Nephron progenitor cell (in vitro differentiated cells): ENCODE results near the gene LRRC8C.

Experiments
- DNase-seq: peaks from one replicate; pipeline ENCODE4 v3.0.0; 2021
- H3K27ac Mint-ChIP-seq: 2 replicates; pipeline ENCODE4 v1.8.0; 2021; ENCODE audit warnings: mild to moderate bottlenecking, moderate library complexity, mixed read lengths
- H3K27me3 Mint-ChIP-seq: 2 replicates; pipeline ENCODE4 v1.8.0; 2021; ENCODE audit warnings: mild to moderate bottlenecking, low read depth, mixed read lengths; ENCODE audit not compliant: poor library complexity
- H3K36me3 Mint-ChIP-seq: 2 replicates; pipeline ENCODE4 v1.8.0; 2021; ENCODE audit warnings: low read depth, mixed read lengths
- H3K4me1 Mint-ChIP-seq: 2 replicates; pipeline ENCODE4 v1.8.0; 2021; ENCODE audit warnings: mixed read lengths
- H3K4me3 Mint-ChIP-seq: 2 replicates; pipeline ENCODE4 v1.8.0; 2021; ENCODE audit warnings: mild to moderate bottlenecking, moderate library complexity, mixed read lengths
- H3K9me3 Mint-ChIP-seq: 2 replicates; pipeline ENCODE4 v1.8.0; 2021; ENCODE audit warnings: mild to moderate bottlenecking, moderate library complexity, mixed read lengths
- CTCF ChIP-seq: fragments of 200-600 bp; sonication (generic); IDR thresholded peaks from 2 replicates; pipeline ENCODE4 v1.5.0; 2021; ENCODE audit warnings: antibody characterized with exemption

LRRC8C gene

DNA sequence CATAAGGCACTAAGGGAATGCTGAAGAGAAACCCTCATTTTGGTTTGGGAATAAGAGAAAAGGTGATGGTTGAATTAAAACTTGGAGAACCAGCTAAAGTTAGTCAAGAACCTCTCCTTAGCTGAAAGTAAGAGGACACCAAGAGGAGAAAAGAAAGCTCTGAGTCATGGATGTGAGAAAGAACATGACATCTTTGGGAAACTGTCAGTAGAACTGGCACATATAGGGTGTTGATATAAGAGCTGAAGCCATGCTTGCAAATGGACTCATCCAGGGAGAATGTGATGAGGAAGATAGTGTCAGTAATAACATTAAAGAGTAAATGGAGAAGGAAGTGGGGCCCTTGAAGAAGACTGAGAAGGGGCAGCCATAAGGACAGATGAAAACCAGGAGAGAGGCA lies 54.3 kb downstream of the LRRC8C start:
- no peak overlapping the region for H3K4me3 Mint-ChIP-seq
- TF ChIP-seq CTCF, result no peak
- H3K36me3 Mint-ChIP-seq, result peaks cover 11% of the 10 kb centered on the region
- peaks cover 4% of the 10 kb centered on the region for H3K27me3 Mint-ChIP-seq
- peaks cover 28% of the 10 kb centered on the region for H3K4me1 Mint-ChIP-seq
- H3K9me3 Mint-ChIP-seq, result peaks cover 4% of the 10 kb centered on the region
- no peak for DNase-seq
- H3K27ac Mint-ChIP-seq, result no peak overlapping the region

DNA sequence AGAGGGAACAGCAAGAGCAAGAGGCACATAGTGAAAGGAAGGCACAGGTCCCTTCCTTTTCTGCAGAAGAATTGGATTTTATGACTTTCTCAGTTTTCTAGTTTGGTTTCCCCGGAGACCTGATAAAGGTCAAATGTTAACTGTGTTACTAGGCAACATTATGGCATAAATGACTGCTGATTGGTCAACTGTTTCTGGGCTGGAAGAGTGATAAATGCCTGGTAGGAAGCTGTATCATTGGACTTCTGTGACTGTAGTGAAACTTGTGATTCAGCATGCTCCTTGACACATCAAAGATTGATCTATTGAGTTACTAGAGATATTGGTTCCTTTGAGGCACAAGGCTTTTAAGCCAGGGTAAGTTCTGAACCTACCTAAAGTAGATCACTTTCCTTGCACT lies 55.7 kb downstream of the LRRC8C start:
- peaks cover 11% of the 10 kb centered on the region for H3K36me3 Mint-ChIP-seq
- no peak for DNase-seq
- H3K9me3 Mint-ChIP-seq, result peaks cover 4% of the 10 kb centered on the region
- TF ChIP-seq CTCF, result no peak
- H3K27ac Mint-ChIP-seq, result peak overlapping the region; percentile 5
- no peak overlapping the region for H3K4me3 Mint-ChIP-seq
- H3K27me3 Mint-ChIP-seq, result peaks cover 4% of the 10 kb centered on the region
- H3K4me1 Mint-ChIP-seq, result peaks cover 28% of the 10 kb centered on the region

GRCh38 chr1:89689234-89689633 lies 56.3 kb downstream of the LRRC8C start:
- TF ChIP-seq CTCF, result no peak
- Mint-ChIP-seq H3K4me3 (no peak overlapping the region), H3K4me1 (peaks cover 28% of the 10 kb centered on the region), H3K9me3 (peaks cover 4% of the 10 kb centered on the region), H3K27me3 (peaks cover 4% of the 10 kb centered on the region), H3K27ac (no peak overlapping the region), H3K36me3 (peaks cover 11% of the 10 kb centered on the region)
- no peak for DNase-seq

- no peak for TF ChIP-seq CTCF
- Mint-ChIP-seq H3K4me1 (peaks cover 25% of the 10 kb centered on the region), H3K27ac (no peak overlapping the region), H3K9me3 (no peaks in the 10 kb centered on the region), H3K27me3 (peaks cover 4% of the 10 kb centered on the region), H3K36me3 (peaks cover 6% of the 10 kb centered on the region), H3K4me3 (no peak overlapping the region)
- DNase-seq, result no peak
Observed at GRCh38 chr1:89690595-89690994, 57.7 kb downstream of the LRRC8C start.

GRCh38 chr1:89692601-89693521 lies 59.9 kb downstream of the LRRC8C start:
- Mint-ChIP-seq H3K4me1 (peaks cover 16% of the 10 kb centered on the region), H3K9me3 (no peaks in the 10 kb centered on the region), H3K4me3 (no peak overlapping the region), H3K27me3 (peaks cover 4% of the 10 kb centered on the region), H3K27ac (no peak overlapping the region), H3K36me3 (no peaks in the 10 kb centered on the region)
- TF ChIP-seq CTCF, result no peak
- DNase-seq, result no peak

GRCh38 chr1:89695847-89696246 lies 62.9 kb downstream of the LRRC8C start:
- peaks cover 3% of the 10 kb centered on the region for H3K27me3 Mint-ChIP-seq
- H3K27ac Mint-ChIP-seq, result no peak overlapping the region
- H3K9me3 Mint-ChIP-seq, result no peaks in the 10 kb centered on the region
- H3K4me1 Mint-ChIP-seq, result no peaks in the 10 kb centered on the region
- DNase-seq, result no peak
- H3K36me3 Mint-ChIP-seq, result no peaks in the 10 kb centered on the region
- H3K4me3 Mint-ChIP-seq, result no peak overlapping the region
- no peak for TF ChIP-seq CTCF
